HG03457 (cell line): ENCODE data around the gene AGPAT4.
"Not testable (repeated sequence)": the region's sequence is repeated elsewhere in the genome, so short reads cannot be mapped to it uniquely, and the experiment has no call there.

ENCODE experiments used
- ATAC-seq: cut with Tn5 transposase; IDR thresholded peaks from one replicate; pipeline ENCODE4 v1.9.1; 2021; ENCODE audit warnings: moderate number of reproducible peaks; ENCODE audit not compliant: unreplicated experiment

Gene AGPAT4

GRCh38 chr6:161207200-161207599 lies 66.7 kb downstream of the AGPAT4 start:
- ATAC-seq: no peak

- no peak for ATAC-seq
Observed at GRCh38 chr6:161204866-161205557, 68.8 kb downstream of the AGPAT4 start.

GRCh38 chr6:161200610-161201370 lies 73.1 kb downstream of the AGPAT4 start:
- no peak for ATAC-seq

- no peak for ATAC-seq
Observed at GRCh38 chr6:161199850-161200249, 74.0 kb downstream of the AGPAT4 start.

GRCh38 chr6:161198783-161199460 lies 74.9 kb downstream of the AGPAT4 start:
- ATAC-seq: no peak

GRCh38 chr6:161198176-161198575 lies 75.7 kb downstream of the AGPAT4 start:
- ATAC-seq: no peak

GRCh38 chr6:161195386-161195785 lies 78.5 kb downstream of the AGPAT4 start:
- ATAC-seq: no peak

- ATAC-seq: no peak
Observed at GRCh38 chr6:161194374-161194773, 79.5 kb downstream of the AGPAT4 start.

- ATAC-seq: no peak
Observed at GRCh38 chr6:161192636-161193411, 81.0 kb downstream of the AGPAT4 start.

- no peak for ATAC-seq
Observed at GRCh38 chr6:161191671-161192070, 82.2 kb downstream of the AGPAT4 start.

- ATAC-seq: no peak
Observed at GRCh38 chr6:161191007-161191406, 82.9 kb downstream of the AGPAT4 start.

- ATAC-seq: no peak
Observed at GRCh38 chr6:161189891-161190290, 84.0 kb downstream of the AGPAT4 start.

- ATAC-seq: no peak
Observed at GRCh38 chr6:161188547-161189465, 85.1 kb downstream of the AGPAT4 start.

- no peak for ATAC-seq
Observed at GRCh38 chr6:161186173-161186769, 87.6 kb downstream of the AGPAT4 start.

- ATAC-seq: no peak
Observed at GRCh38 chr6:161181121-161181520, 92.7 kb downstream of the AGPAT4 start.

- ATAC-seq: not testable (repeated sequence)
Observed at GRCh38 chr6:161178155-161178554, 95.7 kb downstream of the AGPAT4 start.

GRCh38 chr6:161176428-161176827 lies 97.4 kb downstream of the AGPAT4 start:
- ATAC-seq: not testable (repeated sequence)

GRCh38 chr6:161172769-161173168 lies 101.1 kb downstream of the AGPAT4 start:
- ATAC-seq: not testable (repeated sequence)

- ATAC-seq: no peak
Observed at GRCh38 chr6:161171207-161171606, 102.7 kb downstream of the AGPAT4 start.

GRCh38 chr6:161169696-161170095 lies 104.2 kb downstream of the AGPAT4 start:
- no peak for ATAC-seq
